ENCODE measurements around the gene EGFR. TPM values are rescaled to one million over a fixed set of nuclear protein-coding genes. Genes with fewer than 3 reads are reported as not detected.

EGFR gene
- total and polyA plus RNA-seq, 7 donors = 3.6 to 61.5 (median 35.6) TPM

- H3K4me1 ChIP-seq = peaks cover 0 to 6% (median 0%) of the 10 kb centered on the region in 4 donors
- intact Hi-C loops (cut with DNase I) = no loop called here
- H3K36me3 ChIP-seq = no peaks in the 10 kb centered on the region
- no peaks in the 10 kb centered on the region for H3K9me3 ChIP-seq
- no peak for TF ChIP-seq POLR2A (IDR thresholded peaks at IDR 0.05)
- no peak for TF ChIP-seq POLR2AphosphoS5 (IDR thresholded peaks at IDR 0.05)
- TF ChIP-seq, protein P1, sequence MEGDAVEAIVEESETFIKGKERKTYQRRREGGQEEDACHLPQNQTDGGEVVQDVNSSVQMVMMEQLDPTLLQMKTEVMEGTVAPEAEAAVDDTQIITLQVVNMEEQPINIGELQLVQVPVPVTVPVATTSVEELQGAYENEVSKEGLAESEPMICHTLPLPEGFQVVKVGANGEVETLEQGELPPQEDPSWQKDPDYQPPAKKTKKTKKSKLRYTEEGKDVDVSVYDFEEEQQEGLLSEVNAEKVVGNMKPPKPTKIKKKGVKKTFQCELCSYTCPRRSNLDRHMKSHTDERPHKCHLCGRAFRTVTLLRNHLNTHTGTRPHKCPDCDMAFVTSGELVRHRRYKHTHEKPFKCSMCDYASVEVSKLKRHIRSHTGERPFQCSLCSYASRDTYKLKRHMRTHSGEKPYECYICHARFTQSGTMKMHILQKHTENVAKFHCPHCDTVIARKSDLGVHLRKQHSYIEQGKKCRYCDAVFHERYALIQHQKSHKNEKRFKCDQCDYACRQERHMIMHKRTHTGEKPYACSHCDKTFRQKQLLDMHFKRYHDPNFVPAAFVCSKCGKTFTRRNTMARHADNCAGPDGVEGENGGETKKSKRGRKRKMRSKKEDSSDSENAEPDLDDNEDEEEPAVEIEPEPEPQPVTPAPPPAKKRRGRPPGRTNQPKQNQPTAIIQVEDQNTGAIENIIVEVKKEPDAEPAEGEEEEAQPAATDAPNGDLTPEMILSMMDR (IDR thresholded peaks at IDR 0.05) = no peak
- no peak for TF ChIP-seq EP300 (IDR thresholded peaks at IDR 0.05)
- no peak for DNase-seq
- 82 to 88% methylated on average over 6 of the region's 6 CpGs for WGBS, 2 donors
- no peak overlapping the region for H3K4me3 ChIP-seq
- no peaks in the 10 kb centered on the region for H3K27me3 ChIP-seq
- H3K27ac ChIP-seq = no peak overlapping the region
These were observed 223.1 kb downstream of the EGFR start for GRCh38 chr7:55241958-55242357.

DNA sequence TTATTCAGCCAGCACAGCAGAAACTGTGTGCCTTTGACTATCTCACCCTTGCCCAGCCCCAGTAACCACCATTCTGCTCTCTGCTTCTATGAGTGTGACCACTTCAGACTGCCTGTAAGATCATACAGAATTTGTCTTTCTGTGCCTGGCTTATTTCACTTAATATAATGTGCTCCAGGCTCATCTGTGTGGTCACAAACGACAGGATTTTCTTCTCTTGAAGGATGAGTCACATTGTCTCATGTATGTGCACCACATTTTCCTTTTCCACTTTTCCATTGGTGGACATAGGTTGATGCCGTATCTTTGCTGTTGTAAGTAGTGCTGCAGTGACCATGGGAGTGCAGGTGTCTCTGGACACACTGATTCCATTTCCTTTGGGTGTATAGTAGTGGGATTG is 223.8 kb downstream of the EGFR start:
- Histone ChIP-seq H3K27ac (no peak overlapping the region), H3K4me1 (peaks cover 0 to 6% (median 0%) of the 10 kb centered on the region in 4 donors), H3K9me3 (no peaks in the 10 kb centered on the region), H3K4me3 (no peak overlapping the region), H3K36me3 (no peaks in the 10 kb centered on the region), H3K27me3 (no peaks in the 10 kb centered on the region)
- WGBS, 2 donors = 80 to 84% methylated on average over 2 of the region's 2 CpGs
- no peak for TF ChIP-seq POLR2A (IDR thresholded peaks at IDR 0.05)
- TF ChIP-seq EP300 (IDR thresholded peaks at IDR 0.05) = no peak
- TF ChIP-seq, protein P1 (IDR thresholded peaks at IDR 0.05) = no peak
- TF ChIP-seq POLR2AphosphoS5 (IDR thresholded peaks at IDR 0.05) = no peak
- no peak for DNase-seq
- intact Hi-C loops (cut with DNase I) = no loop called here

DNA sequence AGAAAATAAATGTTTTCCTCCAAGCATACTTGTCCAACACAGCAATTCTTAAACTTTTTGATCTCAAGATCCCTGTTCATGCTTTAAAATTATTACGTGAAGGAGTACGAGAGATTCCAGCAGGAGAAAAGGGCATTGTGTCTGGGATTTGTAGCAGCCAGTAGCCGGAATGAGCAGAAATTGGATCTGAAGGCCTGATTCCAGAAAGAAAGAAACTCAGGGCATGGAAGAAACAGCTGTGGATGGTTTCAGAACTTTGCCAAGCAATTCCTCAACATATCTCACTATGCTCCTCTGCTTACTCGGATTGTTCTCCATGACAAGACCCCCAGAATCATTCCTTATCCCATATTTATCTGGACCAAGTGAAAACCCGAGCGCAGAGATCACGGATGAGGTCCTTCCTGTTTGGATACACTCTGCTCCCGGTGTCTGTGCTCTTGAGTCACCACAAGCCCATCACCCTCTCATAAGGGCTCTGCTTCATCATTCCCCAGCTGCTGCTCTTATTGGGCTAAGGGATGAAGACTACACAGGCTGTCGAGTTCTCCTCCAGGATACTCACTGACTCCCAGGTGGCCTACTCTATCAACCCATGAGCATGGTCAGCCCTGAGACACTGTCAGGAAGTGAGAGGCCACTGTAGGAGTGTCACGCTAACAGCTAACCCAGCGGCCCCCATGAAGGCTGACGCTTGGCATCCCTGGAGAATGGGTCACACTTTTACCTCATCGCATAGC is 225.4 kb downstream of the EGFR start:
- H3K27ac ChIP-seq = no peak overlapping the region
- DNase-seq = no peak
- H3K27me3 ChIP-seq = no peaks in the 10 kb centered on the region
- intact Hi-C loops (cut with DNase I) = no loop called here
- H3K4me1 ChIP-seq = peaks cover 0 to 6% (median 0%) of the 10 kb centered on the region in 4 donors
- no peak overlapping the region for H3K4me3 ChIP-seq
- WGBS, 2 donors = 91 to 94% methylated on average over 13 of the region's 13 CpGs
- no peak for TF ChIP-seq POLR2AphosphoS5 (IDR thresholded peaks at IDR 0.05)
- TF ChIP-seq, protein P1 (IDR thresholded peaks at IDR 0.05) = no peak
- TF ChIP-seq EP300 (IDR thresholded peaks at IDR 0.05) = no peak
- no peak for TF ChIP-seq POLR2A (IDR thresholded peaks at IDR 0.05)
- no peaks in the 10 kb centered on the region for H3K36me3 ChIP-seq
- no peaks in the 10 kb centered on the region for H3K9me3 ChIP-seq

DNA sequence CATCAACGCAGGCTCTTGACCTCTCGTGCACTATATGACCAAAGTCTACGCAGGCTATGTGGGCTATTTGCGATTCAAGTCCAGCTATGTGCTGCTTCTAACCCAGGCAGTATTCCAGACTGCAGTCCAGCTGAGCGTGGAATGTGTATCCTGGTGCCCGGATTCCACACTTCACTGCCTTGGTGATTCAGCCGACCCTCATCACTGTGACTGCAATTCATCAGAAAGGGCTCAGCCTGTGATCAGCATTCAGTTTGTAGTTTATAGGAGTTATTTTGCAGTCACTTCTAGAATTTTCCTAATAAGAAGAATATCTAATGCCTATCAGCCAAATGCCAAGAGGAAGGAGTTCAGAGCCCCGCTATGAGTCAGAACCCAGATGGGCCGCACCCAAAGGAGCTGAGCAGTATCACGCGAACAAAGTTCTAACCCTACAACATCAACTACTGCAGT is 226.5 kb downstream of the EGFR start:
- DNase-seq = no peak
- TF ChIP-seq POLR2AphosphoS5 (IDR thresholded peaks at IDR 0.05) (no peak), EP300 (IDR thresholded peaks at IDR 0.05) (no peak), POLR2A (IDR thresholded peaks at IDR 0.05) (no peak)
- TF ChIP-seq, protein P1 (IDR thresholded peaks at IDR 0.05) = no peak
- no peak overlapping the region for H3K4me3 ChIP-seq
- no peaks in the 10 kb centered on the region for H3K27me3 ChIP-seq
- no peaks in the 10 kb centered on the region for H3K9me3 ChIP-seq
- no peaks in the 10 kb centered on the region for H3K36me3 ChIP-seq
- H3K4me1 ChIP-seq = peaks cover 0 to 6% (median 0%) of the 10 kb centered on the region in 4 donors
- H3K27ac ChIP-seq = no peak overlapping the region
- intact Hi-C loops (cut with DNase I) = no loop called here
- WGBS, 2 donors = 85 to 94% methylated on average over 11 of the region's 11 CpGs

Data from sigmoid colon (tissue), 7 donors.